GM18505 (cell line): ENCODE measurements around the gene HSD17B4.

Experiments used
- ATAC-seq: cut with Tn5 transposase; IDR thresholded peaks from one replicate; pipeline ENCODE4 v1.9.1; 2021; ENCODE audit not compliant: unreplicated experiment
- POLR2A ChIP-seq: IDR thresholded peaks from 4 replicates; pipeline ENCODE4 v1.6.1; 2011; ENCODE audit warnings: borderline replicate concordance; ENCODE audit not compliant: insufficient read depth, insufficient read length; ENCODE audit errors: extremely low read depth

HSD17B4 gene

GRCh38 chr5:119554597-119554996 lies 102.3 kb downstream of the HSD17B4 start:
- TF ChIP-seq POLR2A: no peak
- ATAC-seq: no peak

DNA sequence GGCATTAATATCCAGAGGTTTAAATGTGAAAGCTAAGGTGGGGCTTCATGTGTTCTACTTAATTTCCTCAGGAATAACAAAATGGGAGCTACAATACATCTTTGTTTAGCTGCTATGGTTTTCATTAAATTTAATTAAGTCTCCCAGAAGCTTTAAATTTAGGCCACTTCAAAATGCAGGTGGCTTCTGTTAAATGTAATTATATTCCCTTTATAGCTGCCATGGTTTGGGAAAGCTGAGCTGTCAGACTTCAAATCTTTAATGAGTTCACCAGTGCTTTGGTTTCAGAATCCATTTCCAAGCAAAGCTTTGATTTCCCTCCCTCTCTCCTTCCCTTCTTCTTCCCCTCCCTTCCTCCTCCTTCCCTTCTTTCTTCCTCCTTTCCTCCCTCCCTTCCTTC lies 118.6 kb downstream of the HSD17B4 start:
- no peak for ATAC-seq
- TF ChIP-seq POLR2A: no peak

- TF ChIP-seq POLR2A: no peak
- peak; percentile 84 for ATAC-seq
Observed at GRCh38 chr5:119578937-119579336, 126.6 kb downstream of the HSD17B4 start.

- no peak for TF ChIP-seq POLR2A
Observed at GRCh38 chr5:119582987-119583386, 130.7 kb downstream of the HSD17B4 start.

GRCh38 chr5:119583684-119584083 lies 131.4 kb downstream of the HSD17B4 start:
- no peak for TF ChIP-seq POLR2A
- peak; percentile 74 for ATAC-seq

More at GRCh38 chr5:119582987-119583386, 130.7 kb downstream of the HSD17B4 start:
- ATAC-seq: no peak
